Body of pancreas (tissue), 4 donors: ENCODE measurements around the gene SEMA4D. TPM values are rescaled to one million over a fixed set of nuclear protein-coding genes. Genes with fewer than 3 reads are reported as not detected.
"Not testable (repeated sequence)": the region's sequence is repeated elsewhere in the genome, so short reads cannot be mapped to it uniquely, and the experiment has no call there.

Experiments
- ATAC-seq: fragments of 150-250 bp; one replicate; pipeline ENCODE4 v1.9.1; 2016
- DNase-seq, 4 donors: peaks; one replicate each; pipeline ENCODE4 v3.0.0-alpha.2; 2019
- H3K27ac ChIP-seq, 4 donors: fragments of 200-600 bp; sonication (generic); 1 replicate in 3 of 4; 2 replicates in 1 of 4; pipeline versions ENCODE4 v1.5.1 to v1.6.1; 2016 to 2019; ENCODE audit warnings: mild to moderate bottlenecking in 1 of 4, mixed read lengths in 1 of 4, moderate library complexity in 1 of 4
- H3K27me3 ChIP-seq, 2 donors: fragments of 200-600 bp; sonication (generic); one replicate each; pipeline ENCODE4 v1.6.0; 2016; ENCODE audit warnings: mild to moderate bottlenecking in 1 of 2
- H3K36me3 ChIP-seq, 2 donors: fragments of 200-600 bp; sonication (generic); replicated peaks in 1 of 2; 2 replicates each; pipeline ENCODE4 v1.5.1; 2016; ENCODE audit warnings: low read depth in 2 of 2; ENCODE audit not compliant: insufficient read depth in 1 of 2
- H3K4me1 ChIP-seq: fragments of 200-600 bp; sonication (generic); one replicate; pipeline ENCODE4 v1.6.0; 2016
- H3K4me3 ChIP-seq, 2 donors: fragments of 200-600 bp; sonication (generic); 1 replicate in 1 of 2; 2 replicates in 1 of 2; pipeline ENCODE4 v1.5.1; 2016 to 2019
- H3K9me3 ChIP-seq, 3 donors: fragments of 200-600 bp; sonication (generic); 1 replicate in 2 of 3; 2 replicates in 1 of 3; pipeline ENCODE4 v1.5.1; 2016
- POLR2A ChIP-seq, 3 donors: fragments of 450-650 bp; IDR thresholded peaks; one replicate each; pipeline ENCODE4 v1.6.1; 2016; ENCODE audit warnings: antibody characterized with exemption in 3 of 3, mild to moderate bottlenecking in 2 of 3
- WGBS, 2 donors: methylation state at CpG; one replicate each; pipeline ENCODE4 v1.1.5; 2017; 5-methylcytosine and 5-hydroxymethylcytosine counted together
- intact Hi-C: fragments of 100-400 bp; cut with DNase I; formaldehyde crosslinking; loops from one replicate; pipeline ENCODE4 v1.15.1; 2023
- total RNA-seq, 2 donors: library from RNA; depleted of rRNA; stranded (reverse); fragments of >200 nt; gene quantifications; one replicate each; pipeline ENCODE4 v1.1.0, GENCODE V29; 2016
- TF ChIP-seq, protein P1 (sequence below), 7 experiments: fragments of 450-650 bp in 4 of 7; fragments of 200-600 bp in 3 of 7; sonication (generic) in 3 of 7; IDR thresholded peaks; one replicate each; pipeline ENCODE4 v1.5.1; 2016 to 2019; ENCODE audit warnings: antibody characterized with exemption in 7 of 7

The SEMA4D gene
- total RNA-seq, 2 donors from 2014 or later: 15.6 to 18.1 TPM

GRCh38 chr9:89374176-89374575, 123.7 kb downstream of the SEMA4D start:
- TF ChIP-seq POLR2A (IDR thresholded peaks at IDR 0.05): no peak
- TF ChIP-seq, protein P1, sequence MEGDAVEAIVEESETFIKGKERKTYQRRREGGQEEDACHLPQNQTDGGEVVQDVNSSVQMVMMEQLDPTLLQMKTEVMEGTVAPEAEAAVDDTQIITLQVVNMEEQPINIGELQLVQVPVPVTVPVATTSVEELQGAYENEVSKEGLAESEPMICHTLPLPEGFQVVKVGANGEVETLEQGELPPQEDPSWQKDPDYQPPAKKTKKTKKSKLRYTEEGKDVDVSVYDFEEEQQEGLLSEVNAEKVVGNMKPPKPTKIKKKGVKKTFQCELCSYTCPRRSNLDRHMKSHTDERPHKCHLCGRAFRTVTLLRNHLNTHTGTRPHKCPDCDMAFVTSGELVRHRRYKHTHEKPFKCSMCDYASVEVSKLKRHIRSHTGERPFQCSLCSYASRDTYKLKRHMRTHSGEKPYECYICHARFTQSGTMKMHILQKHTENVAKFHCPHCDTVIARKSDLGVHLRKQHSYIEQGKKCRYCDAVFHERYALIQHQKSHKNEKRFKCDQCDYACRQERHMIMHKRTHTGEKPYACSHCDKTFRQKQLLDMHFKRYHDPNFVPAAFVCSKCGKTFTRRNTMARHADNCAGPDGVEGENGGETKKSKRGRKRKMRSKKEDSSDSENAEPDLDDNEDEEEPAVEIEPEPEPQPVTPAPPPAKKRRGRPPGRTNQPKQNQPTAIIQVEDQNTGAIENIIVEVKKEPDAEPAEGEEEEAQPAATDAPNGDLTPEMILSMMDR (IDR thresholded peaks at IDR 0.05): no peak
- 83 to 84% methylated on average over 3 to 4 of the region's 4 CpGs for WGBS, 2 donors
- ATAC-seq: no peak
- H3K9me3 ChIP-seq: no peaks in the 10 kb centered on the region
- H3K36me3 ChIP-seq: no peaks in the 10 kb centered on the region
- H3K4me3 ChIP-seq: no peak overlapping the region
- intact Hi-C loops: no loop called here
- H3K27ac ChIP-seq: no peak overlapping the region
- DNase-seq: no peak
- H3K4me1 ChIP-seq: no peaks in the 10 kb centered on the region
- no peaks in the 10 kb centered on the region for H3K27me3 ChIP-seq

GRCh38 chr9:89372979-89373378, 124.9 kb downstream of the SEMA4D start:
- Histone ChIP-seq H3K4me3 (no peak overlapping the region), H3K27me3 (no peaks in the 10 kb centered on the region), H3K9me3 (no peaks in the 10 kb centered on the region), H3K27ac (no peak overlapping the region), H3K4me1 (no peaks in the 10 kb centered on the region), H3K36me3 (no peaks in the 10 kb centered on the region)
- ATAC-seq (no peak), DNase-seq (no peak)
- intact Hi-C loops: no loop called here
- 92 to 93% methylated on average over 7 to 8 of the region's 8 CpGs for WGBS, 2 donors
- TF ChIP-seq POLR2A (IDR thresholded peaks at IDR 0.05): no peak
- TF ChIP-seq, protein P1 (IDR thresholded peaks at IDR 0.05): no peak

DNA sequence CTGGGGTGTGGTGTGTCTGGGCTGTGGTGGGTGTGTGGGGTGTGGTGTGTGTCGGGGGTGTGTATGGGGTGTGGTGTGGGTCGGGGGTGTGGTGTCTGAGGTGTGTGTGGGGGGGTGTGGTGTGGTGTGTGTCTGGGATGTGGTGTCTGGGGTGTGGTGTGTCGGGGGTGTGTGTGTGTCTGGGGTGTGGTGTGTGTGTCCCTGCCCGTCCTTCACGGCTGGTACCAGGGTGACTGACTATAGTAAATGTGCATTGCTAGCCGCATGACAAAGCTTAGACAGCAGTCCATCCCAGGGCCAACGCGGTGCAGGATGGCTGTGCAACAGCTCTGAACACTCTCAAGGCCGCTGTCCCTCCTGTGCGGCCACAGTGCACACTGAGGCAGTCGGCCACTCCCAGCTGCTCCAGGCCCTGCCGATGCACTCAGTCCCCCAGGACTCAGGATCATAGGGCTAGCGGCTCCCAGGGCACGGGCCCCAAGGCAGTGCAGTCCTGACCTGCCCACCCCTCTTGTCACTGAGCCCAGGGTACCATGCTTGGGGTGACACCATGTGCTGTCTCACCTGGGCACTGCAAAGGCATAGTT, 125.6 kb downstream of the SEMA4D start:
- no peak for TF ChIP-seq POLR2A (IDR thresholded peaks at IDR 0.05)
- TF ChIP-seq, protein P1 (IDR thresholded peaks at IDR 0.05): no peak
- H3K9me3 ChIP-seq: no peaks in the 10 kb centered on the region
- no peak for DNase-seq
- intact Hi-C loops: no loop called here
- H3K4me1 ChIP-seq: no peaks in the 10 kb centered on the region
- no peaks in the 10 kb centered on the region for H3K27me3 ChIP-seq
- WGBS, 2 donors: 68 to 77% methylated on average over 10 of the region's 14 CpGs
- no peak for ATAC-seq
- no peak overlapping the region for H3K4me3 ChIP-seq
- H3K27ac ChIP-seq: no peak overlapping the region
- H3K36me3 ChIP-seq: no peaks in the 10 kb centered on the region

- intact Hi-C loops, H3K27ac ChIP-seq, H3K36me3 ChIP-seq, H3K4me1 ChIP-seq, H3K9me3 ChIP-seq, H3K4me3 ChIP-seq, H3K27me3 ChIP-seq, DNase-seq, ATAC-seq: not testable (repeated sequence)
- WGBS, 2 donors: 84 to 94% methylated on average over 3 to 4 of the region's 5 CpGs
These were observed 126.1 kb downstream of the SEMA4D start for GRCh38 chr9:89371791-89372190.

DNA sequence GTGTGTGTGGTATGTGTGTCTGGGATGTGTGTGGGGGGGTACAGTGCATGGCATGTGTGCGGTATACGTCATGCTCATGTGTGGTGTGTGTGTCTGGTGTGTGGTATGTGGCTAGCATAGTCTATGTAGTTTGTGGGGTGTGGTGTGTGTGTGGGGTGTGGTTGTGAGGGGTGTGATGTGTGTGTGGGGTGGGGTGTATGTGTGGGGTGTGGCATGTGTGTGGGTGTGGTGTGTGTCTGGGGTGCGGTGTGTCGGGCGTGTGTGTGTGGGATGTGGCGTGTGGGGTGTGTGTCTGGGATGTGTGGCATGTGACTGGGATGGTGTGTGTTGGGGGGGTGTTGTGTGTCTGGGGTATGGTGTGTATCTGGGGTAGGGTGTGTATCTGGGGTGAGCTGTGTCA, 127.3 kb downstream of the SEMA4D start:
- WGBS, 2 donors: 74 to 96% methylated on average over 6 of the region's 6 CpGs
- ATAC-seq: no peak

More for the DNA sequence above, 127.3 kb downstream of the SEMA4D start:
- Histone ChIP-seq H3K4me3 (no peak overlapping the region), H3K36me3 (no peaks in the 10 kb centered on the region), H3K27me3 (no peaks in the 10 kb centered on the region), H3K9me3 (no peaks in the 10 kb centered on the region), H3K27ac (no peak overlapping the region), H3K4me1 (no peaks in the 10 kb centered on the region)
- DNase-seq: no peak
- TF ChIP-seq, protein P1 (IDR thresholded peaks at IDR 0.05): no peak
- TF ChIP-seq POLR2A (IDR thresholded peaks at IDR 0.05): no peak
- intact Hi-C loops: no loop called here
